Endothelial cell of umbilical vein (primary cell): ENCODE measurements around the gene SMS.

Experiments used
- CTCF ChIP-seq, 2 donors: IDR thresholded peaks; 1 replicate in 1 of 2; 2 replicates in 1 of 2; pipeline ENCODE4 v1.5.1; 2011; ENCODE audit warnings: low read length in 2 of 2, mild to moderate bottlenecking in 2 of 2, moderate library complexity in 2 of 2, control low read depth in 1 of 2, inconsistent platforms in 1 of 2, low read depth in 1 of 2; ENCODE audit not compliant: insufficient read depth in 1 of 2; ENCODE audit errors: extremely low read depth in 1 of 2
- MAX ChIP-seq: IDR thresholded peaks from 2 replicates; pipeline ENCODE4 v1.6.1; 2011; ENCODE audit not compliant: insufficient read depth, insufficient read length

- no peak for TF ChIP-seq CTCF (IDR thresholded peaks at IDR 0.05; ENCODE audit: extremely low read depth in 1 of 2, insufficient read depth in 1 of 2, low read depth in 1 of 2, low read length in 2 of 2)
- no peak for TF ChIP-seq MAX
Observed at GRCh38 chrX:21939906-21940305, 603 bp upstream of the SMS start.
